Stimulated activated CD8-positive, alpha-beta memory T cell treated with anti-CD3 and anti-CD28 coated beads, Interleukin-7, amount 100 ng/mL, for 48 hours (primary cell): Measurements from ENCODE around the gene MYOC.
"Not testable (repeated sequence)": the region's sequence is repeated elsewhere in the genome, so short reads cannot be mapped to it uniquely, and the experiment has no call there.

Experiments used
- DNase-seq, 2 donors: peaks; one replicate each; pipeline ENCODE4 v3.0.0-alpha.2; 2020; ENCODE audit warnings: low read depth in 1 of 2; ENCODE audit errors: extremely low read depth in 1 of 2

The MYOC gene

DNA sequence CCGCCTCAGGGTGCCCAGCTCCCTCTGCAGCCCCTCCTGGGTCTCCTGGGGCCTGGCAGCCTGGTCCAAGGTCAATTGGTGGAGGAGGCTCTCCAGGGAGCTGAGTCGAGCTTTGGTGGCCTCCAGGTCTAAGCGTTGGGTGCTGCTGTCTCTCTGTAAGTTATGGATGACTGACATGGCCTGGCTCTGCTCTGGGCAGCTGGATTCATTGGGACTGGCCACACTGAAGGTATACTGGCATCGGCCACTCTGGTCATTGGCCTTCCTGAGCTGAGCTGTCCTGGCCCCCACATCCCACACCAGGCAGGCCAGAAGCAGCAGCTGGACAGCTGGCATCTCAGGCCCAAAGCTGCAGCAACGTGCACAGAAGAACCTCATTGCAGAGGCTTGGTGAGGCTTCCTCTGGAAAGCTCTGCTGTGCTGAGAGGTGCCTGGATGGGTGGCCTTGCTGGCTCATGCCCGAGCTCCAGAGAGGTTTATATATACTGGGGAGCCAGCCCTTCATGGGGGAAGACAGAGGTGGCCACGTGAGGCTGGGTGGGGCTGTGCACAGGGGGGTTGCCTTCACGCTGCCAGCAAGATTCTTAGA, at the start of gene MYOC:
TSS of gene MYOC (minus strand) at position 455 of the 589 bp plus-strand sequence. CDS start at position 378, 77 bp downstream.
- no peak for DNase-seq

DNA sequence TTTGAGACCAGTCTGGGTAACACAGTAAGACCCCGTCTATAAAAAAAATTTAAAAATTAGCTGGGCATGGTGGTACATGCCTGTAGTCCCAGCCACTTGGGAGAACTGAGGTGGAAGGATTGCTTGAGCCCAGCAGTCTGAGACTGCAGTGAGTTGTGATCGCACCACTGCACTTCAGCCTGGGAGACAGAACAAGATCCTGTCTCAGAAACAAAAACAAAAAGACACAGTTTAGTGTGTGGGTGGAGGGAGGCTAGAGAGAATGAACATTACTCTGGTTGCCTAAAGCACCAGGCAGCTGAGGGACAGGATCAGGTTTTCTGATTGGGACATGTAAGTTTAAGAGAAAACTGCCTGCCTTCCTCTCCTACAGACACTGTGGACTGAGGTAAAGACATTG, 47.0 kb upstream of the MYOC start:
- no peak for DNase-seq

GRCh38 chr1:171695772-171696171, 43.3 kb upstream of the MYOC start:
- DNase-seq: not testable (repeated sequence)

DNA sequence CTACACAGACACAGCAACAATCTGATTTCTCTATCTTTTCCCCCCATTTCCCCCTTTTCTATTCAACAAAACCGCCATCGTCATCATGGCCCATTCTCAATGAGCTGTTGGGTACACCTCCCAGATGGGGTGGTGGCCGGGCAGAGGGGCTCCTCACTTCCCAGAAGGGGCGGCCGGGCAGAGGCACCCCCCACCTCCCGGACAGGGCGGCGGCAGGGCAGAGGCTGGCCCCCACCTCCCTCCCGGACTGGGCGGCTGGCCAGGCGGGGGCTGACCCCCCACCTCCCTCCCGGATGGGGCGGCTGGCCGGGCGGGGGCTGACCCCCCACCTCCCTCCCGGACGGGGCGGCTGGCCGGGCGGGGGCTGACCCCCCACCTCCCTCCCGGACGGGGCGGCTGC, 41.1 kb upstream of the MYOC start:
- DNase-seq: not testable (repeated sequence)

- no peak for DNase-seq
Measured at GRCh38 chr1:171683870-171684269, 31.4 kb upstream of the MYOC start.

- DNase-seq: no peak
Measured at GRCh38 chr1:171680339-171680738, 27.9 kb upstream of the MYOC start.

DNA sequence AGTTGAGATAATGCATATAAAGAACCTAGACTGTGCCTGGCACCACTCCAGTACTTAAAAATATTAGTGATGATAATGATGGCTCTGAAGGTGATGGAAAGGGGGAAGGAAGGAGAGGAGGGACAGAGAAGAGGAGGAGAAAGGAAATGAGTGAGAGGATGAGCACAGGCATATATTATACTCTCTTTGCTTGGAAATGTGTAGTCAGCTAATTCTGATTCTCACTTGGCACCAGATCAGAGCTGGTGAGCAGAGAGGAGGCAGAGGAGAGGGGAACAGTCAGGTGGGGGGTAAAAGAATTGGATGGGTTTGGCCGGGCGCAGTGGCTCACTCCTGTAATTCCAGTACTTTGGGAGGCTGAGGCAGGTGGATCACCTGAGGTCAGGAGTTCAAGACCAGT, 24.3 kb upstream of the MYOC start:
- DNase-seq: no peak

GRCh38 chr1:171674431-171675405, 22.2 kb upstream of the MYOC start:
- no peak for DNase-seq

- DNase-seq: no peak
Measured at GRCh38 chr1:171670739-171671138, 18.3 kb upstream of the MYOC start.

GRCh38 chr1:171668372-171668771, 15.9 kb upstream of the MYOC start:
- no peak for DNase-seq

DNA sequence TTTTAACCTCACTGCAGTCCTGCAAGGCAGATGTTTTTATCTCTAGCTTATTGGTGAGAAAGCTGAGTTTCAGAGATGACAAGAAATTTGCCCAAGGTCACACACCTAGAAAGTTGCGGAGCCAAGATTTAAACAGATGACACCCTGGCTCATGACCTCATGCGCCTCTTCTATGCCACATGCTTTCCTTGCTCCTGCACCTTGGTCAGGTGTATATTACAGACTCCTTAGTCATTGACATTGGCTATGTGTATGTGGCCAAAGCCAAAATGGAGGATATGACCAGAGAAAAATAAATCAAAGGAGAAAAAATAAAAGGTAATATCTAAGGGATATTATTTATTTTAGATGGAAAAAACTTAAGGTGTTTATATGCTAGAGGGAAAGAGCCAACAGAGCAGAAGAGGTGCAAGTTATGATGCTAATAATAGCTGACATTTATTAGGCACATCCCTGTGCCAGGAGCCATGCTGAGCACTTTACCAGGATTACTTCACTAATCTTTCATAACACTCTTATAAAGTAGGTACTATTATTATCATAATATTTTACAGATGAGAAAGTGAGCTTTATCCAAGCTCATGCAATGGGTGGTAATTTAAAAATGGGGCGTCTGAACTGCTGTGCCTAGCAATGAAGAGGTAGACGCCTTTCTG, 13.8 kb upstream of the MYOC start:
- no peak for DNase-seq

- no peak for DNase-seq
Measured at GRCh38 chr1:171664976-171665375, 12.5 kb upstream of the MYOC start.

DNA sequence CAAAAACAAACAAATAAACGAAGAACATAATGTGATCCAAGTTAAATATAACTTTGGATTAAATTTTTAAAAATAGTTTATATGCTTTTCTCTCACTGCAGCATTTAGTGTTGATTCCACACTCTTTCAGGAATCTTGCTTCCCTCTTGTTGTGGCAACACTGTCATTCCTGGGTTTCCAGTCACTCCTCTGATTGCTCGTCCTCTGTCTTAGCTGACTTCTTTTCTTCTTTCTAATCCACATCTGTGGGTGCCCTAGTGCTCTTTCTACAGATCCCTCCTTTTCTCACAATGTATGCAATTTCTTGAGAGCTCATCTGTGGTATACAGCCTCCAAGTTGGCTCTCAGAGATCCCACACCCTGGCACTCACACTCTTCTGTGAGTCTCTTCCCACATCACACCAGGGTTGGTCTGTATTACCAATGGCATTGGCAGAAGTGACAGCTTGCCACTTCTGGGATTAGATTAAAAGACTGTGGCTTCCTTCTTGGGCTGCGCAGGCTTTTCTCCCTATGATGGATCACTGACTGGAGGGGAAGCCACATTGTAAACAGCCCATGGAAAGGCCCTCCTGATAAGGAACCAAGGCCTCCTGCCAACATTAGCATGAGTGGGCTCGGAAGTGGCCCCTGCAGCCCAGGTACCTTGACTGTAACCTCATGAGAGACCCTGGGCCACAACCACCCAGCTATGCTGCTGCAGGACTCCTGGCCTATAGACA, 11.5 kb upstream of the MYOC start:
- no peak for DNase-seq

GRCh38 chr1:171663036-171663853, 10.8 kb upstream of the MYOC start:
- no peak for DNase-seq

DNA sequence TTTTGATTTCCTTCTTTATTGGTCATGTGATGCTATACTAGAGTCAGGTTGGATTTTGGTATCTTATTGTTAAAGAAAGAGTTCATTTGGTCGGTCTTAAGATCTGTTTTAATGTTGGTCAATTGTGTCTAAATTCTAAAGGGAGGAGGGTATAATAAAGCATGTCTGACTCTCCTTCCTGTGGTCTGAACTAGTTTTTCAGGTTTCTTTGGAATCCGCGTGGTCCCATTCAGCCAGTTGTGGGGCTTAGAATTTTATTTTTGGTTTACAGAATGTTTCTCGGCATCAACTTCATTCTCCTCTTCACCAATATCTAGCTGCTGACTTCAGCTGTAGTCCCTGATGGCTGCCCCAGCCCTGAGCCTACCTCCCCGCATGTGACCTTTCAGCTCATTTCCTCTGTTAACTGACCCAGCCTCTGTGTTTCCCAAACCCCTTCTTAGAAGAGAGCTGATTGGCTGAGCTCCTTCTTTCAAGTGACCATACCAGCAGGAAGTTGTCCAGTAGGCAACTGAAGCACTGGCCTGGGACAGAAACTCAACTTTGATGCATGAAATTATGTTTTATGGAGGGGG, 8.7 kb upstream of the MYOC start:
- DNase-seq: no peak

- not testable (repeated sequence) for DNase-seq
Measured at GRCh38 chr1:171656206-171656605, 3.7 kb upstream of the MYOC start.

- no peak for DNase-seq
Measured at GRCh38 chr1:171655746-171656116, 3.2 kb upstream of the MYOC start.

- peak; percentile 41 to 69 for DNase-seq
Measured at GRCh38 chr1:171654942-171655745, 2.7 kb upstream of the MYOC start.
